ENCODE results near the gene CD82. TPM values are rescaled to one million over a fixed set of nuclear protein-coding genes. Genes with fewer than 3 reads are reported as not detected.

The CD82 gene
- total and polyA plus RNA-seq, 2 of the 8 experiments (the other 6 are each of a cell fraction or from before 2014, with no cell fraction given), result 7.9 to 10.3 TPM

DNA sequence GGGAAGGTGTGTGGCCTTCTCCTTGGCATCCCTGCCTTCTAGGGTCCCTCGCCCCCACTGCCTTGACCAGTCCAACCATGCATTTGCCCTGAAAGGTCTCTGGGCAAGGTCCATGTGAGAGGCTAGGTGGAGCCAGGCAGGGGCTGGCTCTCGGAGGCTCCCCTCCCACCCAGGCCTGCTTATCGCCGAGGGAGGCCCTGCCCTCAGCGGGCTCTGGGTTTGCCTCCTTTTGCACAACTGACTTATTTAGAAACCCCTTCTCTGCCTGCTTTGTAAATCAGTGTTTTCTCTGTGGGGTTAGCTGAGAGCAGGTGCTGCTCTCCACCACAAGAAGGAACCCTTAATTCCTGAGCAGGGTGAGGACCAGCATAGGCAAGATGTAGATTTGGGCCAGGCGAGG lies 47.7 kb downstream of the CD82 start:
- H3K4me3 ChIP-seq (ENCODE audit: extremely low read depth in 1 of 4, insufficient read depth in 2 of 4, low read depth in 3 of 4, low read length in 4 of 4), result no peak overlapping the region
- POLR2A ChIA-PET (ENCODE audit: partially characterized antibody), result no interaction called here

More for the DNA sequence above, 47.7 kb downstream of the CD82 start:
- Histone ChIP-seq H3K9ac (replicated peaks in 1 of 4; ENCODE audit: extremely low read depth in 1 of 4, low read depth in 3 of 4, low read length in 3 of 4) (no peak overlapping the region), H2BK12ac (ENCODE audit: low read depth, low read length) (no peak overlapping the region), H3K4me1 (replicated peaks in 1 of 4; ENCODE audit: control insufficient read depth in 3 of 4, insufficient read depth in 4 of 4, low read length in 3 of 4) (peaks cover 0 to 9% (median 1%) of the 10 kb centered on the region in 4 experiments; a peak in 3 of 7 replicates), H2BK20ac (ENCODE audit: low read length) (no peak overlapping the region), H3K27ac (ENCODE audit: low read depth, low read length) (no peak overlapping the region), H4K8ac (ENCODE audit: extremely low read depth, insufficient read depth, low read length) (no peak overlapping the region), H3K23ac (ENCODE audit: insufficient read length) (no peak overlapping the region), H3K56ac (replicated peaks; ENCODE audit: insufficient read length, low read depth, low read length) (no peak overlapping the region), H3K27me3 (replicated peaks in 1 of 4; ENCODE audit: control insufficient read depth in 3 of 4, extremely low read depth in 1 of 4, insufficient read depth in 3 of 4, low read length in 3 of 4) (no peaks in the 10 kb centered on the region), H2BK5ac (ENCODE audit: low read depth, low read length) (peak overlapping the region; percentile 18; the same call in 1 of the 2 replicates), H3K79me2 (ENCODE audit: control insufficient read depth in 1 of 2, insufficient read depth in 2 of 2, low read length in 2 of 2) (no peaks in the 10 kb centered on the region), H3K18ac (ENCODE audit: extremely low read depth, low read length) (no peak overlapping the region), H2AFZ (ENCODE audit: low read length) (no peak overlapping the region), H4K91ac (replicated peaks; ENCODE audit: insufficient read length, low read length) (no peak overlapping the region), H2BK15ac (ENCODE audit: low read length) (no peak overlapping the region), H3K14ac (ENCODE audit: insufficient read length) (no peak overlapping the region), H3K9me3 (ENCODE audit: insufficient read depth in 2 of 2, low read depth in 1 of 2, low read length in 1 of 2) (no peaks in the 10 kb centered on the region), H3K23me2 (ENCODE audit: low read depth, low read length) (no peaks in the 10 kb centered on the region), H3K36me3 (ENCODE audit: control insufficient read depth in 2 of 4, insufficient read depth in 4 of 4, low read length in 3 of 4) (no peaks in the 10 kb centered on the region), H2AK5ac (ENCODE audit: low read depth, low read length) (no peak overlapping the region), H2BK120ac (replicated peaks; ENCODE audit: low read depth, low read length) (no peak overlapping the region), H4K5ac (ENCODE audit: insufficient read length, low read depth, low read length) (no peak overlapping the region), H3K79me1 (ENCODE audit: low read depth, low read length) (no peaks in the 10 kb centered on the region), H3K4me2 (ENCODE audit: insufficient read depth in 1 of 2, low read depth in 2 of 2, low read length in 2 of 2) (no peak overlapping the region), H4K20me1 (replicated peaks in 1 of 2; ENCODE audit: control insufficient read depth in 1 of 2, insufficient read depth in 2 of 2, low read length in 2 of 2) (no peaks in the 10 kb centered on the region), H3K4ac (replicated peaks; ENCODE audit: insufficient read length, low read depth, low read length) (no peak overlapping the region)
- 71% methylated on average over 6 of the region's 6 CpGs; no CpG with 5 or more reads in 1 of the 2 experiments for WGBS, 2 experiments (ENCODE audit: extremely low coverage in 1 of 2, insufficient coverage in 1 of 2, insufficient read length in 1 of 2, insufficient replicate concordance in 2 of 2, low coverage in 1 of 2, low lambda C conversion rate in 2 of 2, missing lambda C conversion rate in 1 of 2)
- CTCF ChIA-PET (ENCODE audit: partially characterized antibody), result interaction anchor here (1.0 to 7.0 kb wide), 11 partner anchors 9 to 314 kb away, joined by 4 to 182 read pairs (median 8); partner anchors contain the start of gene CD82
- FAIRE-seq (no peak), DNase-seq (ENCODE audit: low read depth in 1 of 2, low spot score in 2 of 2) (no peak)
- no peak for TF ChIP-seq ZNF274 (IDR thresholded peaks at IDR 0.05; ENCODE audit: borderline replicate concordance, extremely low read depth, low read length)
- TF ChIP-seq CREB1 (IDR thresholded peaks at IDR 0.05), result no peak
- no peak for TF ChIP-seq POLR2AphosphoS5 (IDR thresholded peaks at IDR 0.05; ENCODE audit: low read depth, low read length)
- TF ChIP-seq SAP30 (IDR thresholded peaks at IDR 0.05; ENCODE audit: insufficient read depth, insufficient replicate concordance, low read length), result no peak
- no peak for TF ChIP-seq KDM1A (IDR thresholded peaks at IDR 0.05; ENCODE audit: borderline replicate concordance, low read length)
- TF ChIP-seq POU5F1 (IDR thresholded peaks at IDR 0.05; ENCODE audit: low read depth, low read length), result no peak
- no peak for TF ChIP-seq EGR1 (IDR thresholded peaks at IDR 0.05; ENCODE audit: borderline replicate concordance, low read depth, low read length)
- no peak for TF ChIP-seq TAF1 (IDR thresholded peaks at IDR 0.05; ENCODE audit: low read depth, low read length)
- TF ChIP-seq KDM5A (IDR thresholded peaks at IDR 0.05; ENCODE audit: low read length), result no peak
- no peak for TF ChIP-seq BACH1 (IDR thresholded peaks at IDR 0.05; ENCODE audit: low read length)
- TF ChIP-seq HDAC2 (IDR thresholded peaks at IDR 0.05; ENCODE audit: borderline replicate concordance in 1 of 2, low read depth in 2 of 2, low read length in 2 of 2), result no peak
- TF ChIP-seq CHD2 (IDR thresholded peaks at IDR 0.05; ENCODE audit: low read length), result no peak
- no peak for TF ChIP-seq HDAC6 (IDR thresholded peaks at IDR 0.05; ENCODE audit: low read depth, low read length)
- TF ChIP-seq JUN (IDR thresholded peaks at IDR 0.05; ENCODE audit: low read depth, low read length), result no peak
- no peak for TF ChIP-seq TEAD4 (IDR thresholded peaks at IDR 0.05; ENCODE audit: low read depth, low read length)
